Natural killer cell treated with Interleukin-12 subunit alpha and Interleukin-12 subunit beta and Interleukin-15 and Interleukin-18, amount 100 ng/mL, for 72 hours (primary cell): Measurements from ENCODE around the gene RGPD8. TPM values are rescaled to one million over a fixed set of nuclear protein-coding genes. Genes with fewer than 3 reads are reported as not detected.
"Not testable (repeated sequence)": the region's sequence is repeated elsewhere in the genome, so short reads cannot be mapped to it uniquely, and the experiment has no call there.

Source experiments
- ATAC-seq, 2 donors: fragments of 150-1000 bp; cut with Tn5 transposase in 1 of 2; sonication (Bioruptor Pico), chemical (Tn5 transposase) in 1 of 2; 2 replicates each; pipeline ENCODE4 v1.10.0; 2021
- DNase-seq: peaks from one replicate; pipeline ENCODE4 v3.0.0; 2022; ENCODE audit warnings: low spot score
- H3K27ac Mint-ChIP-seq, 2 donors: 1 replicate in 1 of 2; 2 replicates in 1 of 2; pipeline ENCODE4 v1.8.0; 2022; ENCODE audit warnings: mixed read lengths in 2 of 2, mild to moderate bottlenecking in 1 of 2, moderate library complexity in 1 of 2
- H3K27me3 Mint-ChIP-seq, 2 donors: 1 replicate in 1 of 2; 2 replicates in 1 of 2; pipeline ENCODE4 v1.8.0; 2022; ENCODE audit warnings: mixed read lengths in 2 of 2
- H3K36me3 Mint-ChIP-seq: one replicate; pipeline ENCODE4 v1.8.0; 2022; ENCODE audit warnings: mixed read lengths
- H3K4me1 Mint-ChIP-seq, 2 donors: 1 replicate in 1 of 2; 2 replicates in 1 of 2; pipeline ENCODE4 v1.8.0; 2022; ENCODE audit warnings: low read depth in 2 of 2, mixed read lengths in 2 of 2, mild to moderate bottlenecking in 1 of 2
- H3K4me3 Mint-ChIP-seq: one replicate; pipeline ENCODE4 v1.8.0; 2022; ENCODE audit warnings: mixed read lengths
- H3K9me3 Mint-ChIP-seq: 2 replicates; pipeline ENCODE4 v1.8.0; 2022; ENCODE audit warnings: mixed read lengths
- total RNA-seq, 2 donors: library from RNA; stranded (reverse); gene quantifications; one replicate each; pipeline ENCODE4 v1.2.3, GENCODE V29; 2022

RGPD8 gene
- total RNA-seq, 2 donors from 2014 or later: 7.7 to 19.5 TPM

GRCh38 chr2:112454586-112454985 is 21.1 kb upstream of the RGPD8 start:
- H3K4me1 Mint-ChIP-seq: no peaks in the 10 kb centered on the region
- H3K27me3 Mint-ChIP-seq: peaks cover 0 to 3% of the 10 kb centered on the region in 2 donors
- no peaks in the 10 kb centered on the region for H3K36me3 Mint-ChIP-seq
- no peak overlapping the region for H3K27ac Mint-ChIP-seq
- H3K4me3 Mint-ChIP-seq: no peak overlapping the region
- no peaks in the 10 kb centered on the region for H3K9me3 Mint-ChIP-seq
- DNase-seq (no peak), ATAC-seq (no peak)

- Mint-ChIP-seq H3K9me3 (no peaks in the 10 kb centered on the region), H3K27ac (no peak overlapping the region), H3K27me3 (peaks cover 1 to 5% of the 10 kb centered on the region in 2 donors), H3K36me3 (no peaks in the 10 kb centered on the region), H3K4me1 (no peaks in the 10 kb centered on the region), H3K4me3 (no peak overlapping the region)
- ATAC-seq (no peak), DNase-seq (no peak)
Observed at GRCh38 chr2:112451317-112451716, 17.9 kb upstream of the RGPD8 start.

GRCh38 chr2:112449854-112450253 is 16.4 kb upstream of the RGPD8 start:
- Mint-ChIP-seq H3K27me3 (peaks cover 5 to 6% of the 10 kb centered on the region in 2 donors), H3K4me3 (no peak overlapping the region), H3K9me3 (no peaks in the 10 kb centered on the region), H3K27ac (no peak overlapping the region), H3K4me1 (no peaks in the 10 kb centered on the region), H3K36me3 (no peaks in the 10 kb centered on the region)
- DNase-seq (no peak), ATAC-seq (no peak)

- H3K27me3 Mint-ChIP-seq: peaks cover 19% of the 10 kb centered on the region in 2 donors
- not testable (repeated sequence) for H3K9me3 Mint-ChIP-seq, H3K36me3 Mint-ChIP-seq, H3K27ac Mint-ChIP-seq, DNase-seq, ATAC-seq, H3K4me3 Mint-ChIP-seq, H3K4me1 Mint-ChIP-seq
Observed at GRCh38 chr2:112444256-112444655, 10.8 kb upstream of the RGPD8 start.

GRCh38 chr2:112438603-112439261 is 5.3 kb upstream of the RGPD8 start:
- H3K27ac Mint-ChIP-seq, H3K4me3 Mint-ChIP-seq, ATAC-seq, DNase-seq, H3K4me1 Mint-ChIP-seq, H3K36me3 Mint-ChIP-seq, H3K9me3 Mint-ChIP-seq: not testable (repeated sequence)
- H3K27me3 Mint-ChIP-seq: peaks cover 13 to 15% of the 10 kb centered on the region in 2 donors

GRCh38 chr2:112437405-112437831 is 4.0 kb upstream of the RGPD8 start:
- H3K4me1 Mint-ChIP-seq, H3K4me3 Mint-ChIP-seq, H3K9me3 Mint-ChIP-seq, DNase-seq, ATAC-seq, H3K27ac Mint-ChIP-seq, H3K36me3 Mint-ChIP-seq: not testable (repeated sequence)
- H3K27me3 Mint-ChIP-seq: peaks cover 7 to 11% of the 10 kb centered on the region in 2 donors

- H3K36me3 Mint-ChIP-seq, DNase-seq, H3K27ac Mint-ChIP-seq, ATAC-seq, H3K9me3 Mint-ChIP-seq, H3K4me1 Mint-ChIP-seq, H3K4me3 Mint-ChIP-seq: not testable (repeated sequence)
- H3K27me3 Mint-ChIP-seq: peaks cover 7 to 11% of the 10 kb centered on the region in 2 donors
Observed at GRCh38 chr2:112436993-112437392, 3.5 kb upstream of the RGPD8 start.

- not testable (repeated sequence) for H3K9me3 Mint-ChIP-seq, DNase-seq, H3K4me3 Mint-ChIP-seq, H3K36me3 Mint-ChIP-seq, ATAC-seq, H3K27ac Mint-ChIP-seq
- H3K4me1 Mint-ChIP-seq: peaks cover 3 to 12% of the 10 kb centered on the region in 2 donors
- H3K27me3 Mint-ChIP-seq: peaks cover 7 to 11% of the 10 kb centered on the region in 2 donors
Observed at GRCh38 chr2:112435716-112436431, 2.4 kb upstream of the RGPD8 start.

GRCh38 chr2:112434890-112435715 is 1.7 kb upstream of the RGPD8 start:
- peaks cover 3 to 13% of the 10 kb centered on the region in 2 donors for H3K4me1 Mint-ChIP-seq
- H3K27me3 Mint-ChIP-seq, H3K9me3 Mint-ChIP-seq, DNase-seq, H3K27ac Mint-ChIP-seq, H3K4me3 Mint-ChIP-seq, H3K36me3 Mint-ChIP-seq, ATAC-seq: not testable (repeated sequence)

- Mint-ChIP-seq H3K9me3 (no peaks in the 10 kb centered on the region), H3K4me3 (peak overlapping the region; percentile 70), H3K4me1 (peaks cover 3 to 18% of the 10 kb centered on the region in 2 donors), H3K36me3 (no peaks in the 10 kb centered on the region), H3K27ac (peak overlapping the region; percentile 19 to 50), H3K27me3 (peaks cover 6 to 7% of the 10 kb centered on the region in 2 donors)
- ATAC-seq (no peak), DNase-seq (no peak)
Observed at GRCh38 chr2:112433932-112434730, 686 bp upstream of the RGPD8 start.

GRCh38 chr2:112432735-112433479 is 538 bp downstream of the RGPD8 start:
- Mint-ChIP-seq H3K27ac (peak overlapping the region; percentile 50), H3K4me1 (peaks cover 3 to 18% of the 10 kb centered on the region in 2 donors), H3K4me3 (peak overlapping the region; percentile 82)
- not testable (repeated sequence) for H3K27me3 Mint-ChIP-seq, H3K36me3 Mint-ChIP-seq, H3K9me3 Mint-ChIP-seq, DNase-seq
- peak; percentile 58 to 69 for ATAC-seq

- not testable (repeated sequence) for H3K36me3 Mint-ChIP-seq, DNase-seq, ATAC-seq, H3K9me3 Mint-ChIP-seq, H3K27me3 Mint-ChIP-seq
- H3K27ac Mint-ChIP-seq: peak overlapping the region in 1 of 2 donors; percentile 50
- H3K4me3 Mint-ChIP-seq: peak overlapping the region; percentile 82
- H3K4me1 Mint-ChIP-seq: peaks cover 3 to 18% of the 10 kb centered on the region in 2 donors
Observed at GRCh38 chr2:112432390-112432734, 1.1 kb downstream of the RGPD8 start.
